Measurements from ENCODE around the gene CD2AP.
"Not testable (repeated sequence)": the region's sequence is repeated elsewhere in the genome, so short reads cannot be mapped to it uniquely, and the experiment has no call there.

Gene CD2AP

DNA sequence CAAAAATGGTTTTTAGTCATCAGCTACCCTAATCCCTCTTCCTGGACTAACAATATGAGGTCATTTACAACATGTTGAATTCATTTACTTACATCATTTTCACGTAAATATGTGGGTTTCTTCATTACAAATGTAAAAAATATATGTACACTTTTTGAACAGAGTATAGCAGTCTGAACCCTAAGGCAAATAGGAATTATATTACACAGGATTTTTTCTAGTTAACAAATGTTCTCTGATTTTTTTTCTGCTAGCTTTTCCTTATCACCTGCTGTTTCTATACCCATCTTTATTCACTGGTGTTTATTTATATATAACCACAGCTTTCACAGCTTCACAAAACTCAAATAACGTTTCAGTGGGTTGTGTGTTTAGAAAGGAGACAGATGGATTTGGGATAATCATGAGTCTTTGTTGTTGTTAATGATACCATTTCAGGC lies 21.0 kb upstream of the CD2AP start:
- DNase-seq, result no peak

DNA sequence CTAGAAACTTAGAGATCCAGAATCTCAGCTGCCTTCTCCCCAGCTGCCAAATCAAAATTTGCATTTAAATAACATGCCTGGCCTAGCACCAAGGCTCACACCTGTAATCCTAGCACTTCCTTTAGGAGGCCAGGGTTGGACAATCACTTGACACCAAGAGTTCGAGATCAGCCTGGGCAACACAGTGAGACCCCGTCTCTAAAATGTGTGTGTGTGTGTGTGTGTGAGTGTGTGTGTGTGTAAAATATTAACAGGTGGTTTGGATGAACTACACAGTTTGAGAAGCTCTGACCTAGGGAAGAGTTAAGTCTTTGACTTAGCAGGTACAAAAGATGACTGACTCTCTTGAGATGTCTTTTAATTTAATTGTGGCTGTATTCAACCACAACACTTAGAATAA lies 20.2 kb upstream of the CD2AP start:
- DNase-seq, result no peak

DNA sequence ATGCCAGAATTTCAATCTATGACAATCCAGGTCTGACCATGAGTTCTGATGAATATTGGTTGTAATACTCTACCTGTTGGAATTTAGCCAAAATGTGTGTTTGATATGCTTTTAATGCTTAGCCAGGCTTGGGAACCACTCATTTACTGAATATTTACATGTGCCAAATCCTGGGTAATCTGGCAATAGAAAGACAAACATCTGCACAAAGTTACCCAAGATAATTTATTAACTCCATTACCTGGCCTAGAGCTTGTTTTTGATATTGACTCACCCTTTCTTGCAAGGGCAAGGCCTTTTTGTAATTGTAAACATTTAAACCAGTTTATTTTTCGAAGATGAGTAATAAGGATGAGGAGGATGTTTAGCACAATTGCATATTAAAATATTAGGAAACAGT lies 13.5 kb upstream of the CD2AP start:
- no peak for DNase-seq

DNA sequence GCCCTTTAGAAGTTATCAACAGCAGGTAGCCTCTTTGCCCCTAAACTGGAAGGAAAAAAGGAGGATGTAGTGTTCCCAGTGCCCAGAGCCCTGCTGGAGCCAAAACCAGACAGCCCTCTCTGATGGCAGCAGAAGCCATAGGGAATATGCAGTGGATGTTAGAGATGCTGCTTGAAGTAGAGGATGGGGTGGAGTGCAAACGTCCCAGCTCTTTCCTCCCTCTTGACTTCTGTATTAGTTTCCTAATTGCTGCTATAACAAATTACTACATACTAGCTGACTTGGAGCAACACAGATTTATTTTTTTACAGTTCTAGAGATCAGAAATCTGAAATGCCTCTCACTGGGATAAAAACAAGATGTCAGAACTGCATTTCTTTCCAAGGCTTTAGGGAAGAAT lies 12.5 kb upstream of the CD2AP start:
- DNase-seq, result no peak

DNA sequence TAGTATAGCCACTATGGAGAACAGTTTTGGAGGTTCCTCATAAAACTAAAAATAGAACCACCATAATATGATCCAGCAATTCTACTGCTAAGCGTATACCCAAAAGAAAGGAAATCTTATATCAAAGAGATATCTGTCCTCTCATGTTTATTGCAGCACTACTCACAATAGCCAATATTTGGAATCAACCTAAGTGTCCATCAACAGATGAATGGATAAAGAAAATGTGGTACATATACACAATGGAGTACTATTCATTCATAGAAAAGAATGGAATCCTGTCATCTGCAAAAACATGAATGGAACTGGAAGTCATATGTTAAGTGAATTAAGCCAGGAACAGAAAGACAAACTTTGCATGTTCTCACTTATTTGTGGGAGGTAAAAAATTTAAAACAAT lies 5.7 kb upstream of the CD2AP start:
- no peak for DNase-seq

DNA sequence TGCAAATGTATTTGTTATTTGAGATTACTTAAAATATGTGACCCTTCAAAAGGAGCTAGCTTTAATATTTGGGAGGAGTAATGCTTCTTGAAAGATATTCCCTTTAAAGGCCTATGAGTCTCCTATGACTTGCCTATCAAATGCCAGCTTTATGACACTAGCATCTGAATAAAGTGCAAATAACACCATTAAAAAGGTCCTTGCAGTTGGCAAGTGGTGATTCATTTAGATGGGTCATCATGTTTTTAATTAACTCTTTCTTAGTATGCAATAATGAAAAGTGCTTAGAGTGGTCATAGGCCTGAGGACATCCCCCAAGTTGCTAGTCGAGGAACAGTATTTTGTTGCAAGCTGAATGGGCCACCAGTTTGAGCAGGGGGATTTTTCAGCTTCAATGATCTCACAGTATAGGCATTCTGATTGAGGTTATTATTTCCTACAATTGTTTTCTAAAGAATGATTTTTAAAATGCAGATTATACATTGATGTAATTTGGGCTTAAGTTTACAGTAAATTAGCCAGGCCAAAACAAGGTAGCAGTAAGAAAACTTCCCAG lies 3.7 kb upstream of the CD2AP start:
- DNase-seq, result no peak

DNA sequence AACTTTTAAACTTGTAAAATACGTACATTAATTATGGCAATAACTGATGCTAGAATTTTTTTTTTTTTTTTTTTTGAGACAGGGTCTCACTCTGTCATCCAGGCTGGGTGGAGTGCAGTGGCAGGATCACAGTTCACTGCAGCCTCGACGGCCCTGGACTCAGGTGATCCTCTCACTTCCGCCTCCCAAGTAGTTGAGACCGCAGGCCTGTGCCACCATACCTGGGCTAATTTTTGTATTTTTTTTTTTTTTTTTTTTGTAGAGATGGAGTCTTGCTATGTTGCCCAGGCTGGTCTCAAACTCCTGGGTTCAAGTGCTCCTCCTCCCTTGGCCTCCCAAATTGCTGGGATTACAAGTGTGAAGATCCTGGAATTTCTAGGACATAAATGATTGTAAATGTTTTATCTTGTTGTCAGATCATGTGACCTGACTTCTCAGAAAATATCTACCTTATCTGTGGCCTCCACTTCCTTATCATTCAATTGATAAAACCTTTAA lies 2.2 kb upstream of the CD2AP start:
- no peak for DNase-seq

DNA sequence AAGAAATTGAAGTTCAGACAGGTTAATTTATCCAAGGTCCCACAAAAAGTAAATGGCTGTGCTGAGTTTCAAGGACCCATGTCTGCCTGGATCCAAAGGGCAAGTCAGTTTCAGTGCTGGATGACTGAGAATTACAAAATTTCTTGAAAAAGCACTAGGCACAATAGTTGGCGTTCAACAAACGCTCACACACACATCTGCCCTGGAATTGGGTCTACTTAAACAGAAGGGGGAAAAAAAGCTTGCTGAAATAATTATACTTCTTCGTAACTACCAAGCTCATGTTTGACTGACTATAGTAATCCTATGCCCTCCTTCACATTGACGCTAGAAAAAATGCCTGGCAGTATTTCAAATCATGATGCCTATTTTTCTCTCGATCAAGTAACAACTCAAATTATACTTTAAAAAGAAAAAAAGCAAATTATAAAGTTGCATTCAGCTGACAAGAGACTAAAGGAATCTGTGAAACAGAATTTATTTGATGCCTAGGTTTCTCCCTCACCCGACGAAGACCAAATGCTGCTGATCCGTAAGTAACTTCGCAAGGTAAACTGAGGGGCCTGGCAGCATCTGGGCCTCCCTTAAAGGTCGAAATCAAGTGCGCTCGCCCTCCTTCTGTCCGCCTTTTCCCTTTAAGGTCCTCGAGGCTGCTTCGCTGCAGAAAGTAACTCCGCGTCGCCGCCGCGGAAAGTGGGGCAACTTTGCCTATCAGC lies 650 bp upstream of the CD2AP start:
- DNase-seq, result peak in 1 of 56 donors; percentile 53

DNA sequence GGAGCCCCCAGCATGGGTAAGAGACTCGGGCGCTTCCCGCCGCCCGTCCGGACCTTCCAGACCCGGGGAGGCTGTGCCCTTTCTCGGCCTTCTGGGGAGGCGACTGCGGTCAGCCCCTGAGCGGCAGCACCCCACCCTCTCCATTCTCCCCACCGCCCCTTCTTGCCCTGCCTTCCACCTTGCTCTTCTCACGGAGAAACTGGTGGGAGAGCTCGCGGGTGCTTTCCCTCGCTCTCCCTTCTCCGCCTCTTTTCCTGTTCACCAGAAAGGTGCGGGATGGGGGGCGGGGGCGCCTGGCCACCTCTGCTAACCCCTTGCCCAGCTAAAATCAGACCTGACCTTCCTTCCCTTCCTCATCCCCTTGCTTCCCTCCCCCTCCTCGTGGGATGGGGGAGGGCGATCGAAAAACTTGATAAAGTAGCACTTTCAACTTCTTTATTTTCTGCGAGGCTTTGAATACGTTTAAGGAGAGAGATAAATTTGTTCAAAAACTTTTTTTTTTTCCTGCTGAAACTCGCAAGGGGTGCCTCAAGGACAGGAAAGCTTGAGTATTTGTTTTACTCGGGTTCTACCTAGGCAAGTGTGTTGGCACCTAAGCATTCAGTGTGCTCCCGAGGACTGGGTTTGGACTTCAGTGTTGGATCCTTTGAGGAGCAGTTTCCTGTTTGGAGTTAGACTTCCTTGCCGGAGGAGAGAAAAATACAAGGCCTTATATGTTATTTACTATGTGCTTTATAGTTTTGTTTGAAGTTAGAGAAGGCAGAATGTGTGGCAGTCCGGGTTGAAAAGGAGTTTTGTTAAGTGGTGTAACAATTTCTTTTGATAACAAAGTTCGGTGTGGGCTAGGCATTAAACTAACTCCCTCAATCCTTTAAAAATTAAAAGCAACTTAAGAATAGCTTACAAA lies 897 bp downstream of the CD2AP start:
- DNase-seq, result peak in 8 of 56 donors; percentile 15 to 61 (median 36)

DNA sequence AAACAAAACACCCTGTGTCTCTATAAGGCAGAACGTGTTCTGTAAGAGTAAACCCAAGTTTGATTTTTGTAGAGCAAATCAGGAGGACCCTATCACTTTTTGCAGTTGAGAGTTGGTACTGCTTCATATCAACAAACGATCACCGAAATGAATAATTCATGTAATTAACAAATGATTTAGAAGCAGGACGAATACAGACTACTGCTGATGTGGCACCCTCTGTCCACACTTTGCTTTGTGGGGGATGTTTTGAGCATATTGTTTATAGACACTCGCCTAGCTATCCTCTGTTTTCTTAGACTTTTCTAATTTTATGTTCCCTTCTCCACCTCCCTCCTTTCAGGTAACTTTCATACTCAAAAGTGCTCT lies 1.5 kb downstream of the CD2AP start:
- no peak for DNase-seq

DNA sequence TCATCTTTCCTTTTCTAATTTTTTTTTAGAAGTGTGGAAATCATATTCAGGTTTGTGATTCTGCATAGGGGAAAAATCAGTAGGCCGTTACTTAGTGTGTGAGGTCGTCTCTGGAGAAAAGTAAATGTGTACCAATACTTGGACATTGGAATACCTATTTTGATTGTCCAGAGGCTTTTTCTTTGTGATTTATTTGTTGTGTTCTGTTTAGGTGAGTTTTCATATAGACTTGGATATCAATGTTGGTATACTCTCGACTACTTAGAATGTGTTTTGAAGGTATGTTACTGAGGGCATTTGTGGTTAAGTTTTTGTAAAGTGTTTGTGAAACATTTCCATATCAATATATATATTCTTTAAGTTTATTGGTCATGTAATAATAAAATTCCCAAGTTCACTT lies 2.3 kb downstream of the CD2AP start:
- DNase-seq, result no peak

DNA sequence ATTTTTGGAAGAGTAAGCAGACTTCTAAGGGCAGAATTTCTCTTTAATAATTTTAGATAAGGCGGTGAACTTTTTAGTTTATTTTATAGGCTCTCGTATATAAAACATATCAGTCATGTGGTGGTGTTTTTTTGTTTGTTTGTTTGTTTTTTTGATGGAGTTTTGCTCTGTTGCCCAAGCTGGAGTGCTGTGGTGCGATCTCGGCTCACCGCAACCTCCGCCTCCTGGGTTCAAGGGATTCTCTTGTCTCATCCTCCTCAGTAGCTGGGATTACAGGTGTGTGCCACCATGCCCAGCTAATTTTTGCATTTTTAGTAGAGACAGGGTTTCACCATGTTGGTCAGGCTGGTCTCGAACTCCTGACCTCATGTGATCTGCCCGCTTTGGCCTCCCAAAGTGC lies 3.6 kb downstream of the CD2AP start:
- DNase-seq, result not testable (repeated sequence)

DNA sequence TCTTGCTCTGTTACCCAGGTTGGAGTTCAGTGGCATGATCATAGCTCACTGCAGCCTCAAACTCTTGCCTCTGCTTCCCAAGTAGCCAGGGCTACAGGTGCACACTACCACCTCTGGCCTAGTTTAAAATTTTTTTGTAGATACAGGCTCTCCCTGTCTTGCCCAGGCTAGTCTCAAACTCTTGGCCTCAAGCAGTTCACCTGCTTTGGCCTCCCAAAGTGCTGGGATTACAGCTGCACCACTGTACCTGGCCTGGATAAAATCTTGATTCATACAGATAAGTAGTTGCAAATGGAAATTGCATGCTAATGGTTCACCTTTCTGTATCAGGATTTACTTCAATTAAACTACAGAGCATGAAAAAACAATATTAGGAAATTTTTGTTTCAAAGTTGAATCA lies 4.2 kb downstream of the CD2AP start:
- DNase-seq, result no peak

DNA sequence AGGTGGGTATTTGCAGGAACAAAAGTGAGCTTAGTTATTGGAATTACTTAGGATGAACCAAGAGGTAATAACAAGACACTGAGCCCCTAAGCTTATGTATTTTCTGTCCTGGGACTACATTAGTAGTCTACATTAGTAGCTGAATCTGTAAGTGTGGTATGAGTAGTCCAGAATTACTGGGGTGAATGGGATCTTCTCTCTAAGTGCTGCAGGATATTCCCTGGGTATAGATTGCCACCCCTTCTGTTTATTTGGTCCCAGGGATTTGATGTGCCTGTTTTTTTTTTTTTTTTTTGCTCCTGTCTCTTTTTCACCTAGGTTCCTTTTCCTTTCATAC lies 5.9 kb downstream of the CD2AP start:
- DNase-seq, result no peak

DNA sequence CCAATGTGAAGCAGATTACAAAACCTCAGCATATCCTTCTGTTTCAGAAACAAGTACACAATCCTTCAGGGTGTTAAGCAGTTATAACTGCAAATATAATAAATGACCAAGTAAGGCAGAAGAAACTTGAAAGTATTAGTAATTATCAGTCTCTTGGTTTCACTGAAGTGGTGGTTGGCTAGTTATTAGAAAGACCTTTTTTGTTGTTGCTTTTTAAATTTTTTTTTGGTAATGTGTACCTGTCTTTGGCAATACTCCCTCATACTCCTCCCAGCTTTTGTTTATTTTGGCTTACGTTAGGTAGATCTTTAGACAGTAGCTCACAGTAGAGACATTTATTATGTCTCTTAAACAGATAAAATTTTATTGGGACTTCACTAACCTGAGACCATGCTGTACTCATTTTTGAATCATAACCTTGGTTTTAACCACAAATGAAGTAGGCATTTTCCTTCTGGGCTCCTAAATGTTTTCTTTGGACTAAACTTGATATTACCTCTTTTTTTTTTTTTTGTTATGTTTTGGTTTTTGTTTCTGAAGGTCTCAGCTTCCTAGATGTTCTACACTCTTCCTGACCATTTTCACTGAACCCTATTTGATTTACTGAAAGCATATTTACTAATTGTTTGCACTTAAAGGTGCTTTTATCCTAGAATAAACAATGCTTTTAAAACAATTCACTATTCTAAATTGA lies 6.4 kb downstream of the CD2AP start:
- no peak for DNase-seq

DNA sequence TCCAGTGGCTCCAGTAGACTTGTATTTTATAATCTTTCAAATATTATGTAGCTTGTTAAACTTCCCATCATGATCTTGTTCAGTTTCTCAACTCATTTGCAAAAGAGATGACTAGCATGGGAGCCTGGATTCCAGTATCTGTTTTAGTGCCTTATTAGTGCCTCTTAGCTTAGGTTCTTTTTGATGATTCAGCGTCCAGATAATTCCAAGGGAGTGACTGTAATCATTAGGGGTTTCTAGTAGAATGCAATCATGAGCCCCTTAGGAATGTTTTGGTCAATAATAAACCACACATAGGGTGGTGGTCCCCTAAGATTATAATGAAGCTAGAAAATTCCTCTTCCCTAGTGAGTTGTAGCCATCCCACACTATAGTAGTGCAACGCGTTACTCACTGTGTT lies 7.0 kb downstream of the CD2AP start:
- no peak for DNase-seq

DNA sequence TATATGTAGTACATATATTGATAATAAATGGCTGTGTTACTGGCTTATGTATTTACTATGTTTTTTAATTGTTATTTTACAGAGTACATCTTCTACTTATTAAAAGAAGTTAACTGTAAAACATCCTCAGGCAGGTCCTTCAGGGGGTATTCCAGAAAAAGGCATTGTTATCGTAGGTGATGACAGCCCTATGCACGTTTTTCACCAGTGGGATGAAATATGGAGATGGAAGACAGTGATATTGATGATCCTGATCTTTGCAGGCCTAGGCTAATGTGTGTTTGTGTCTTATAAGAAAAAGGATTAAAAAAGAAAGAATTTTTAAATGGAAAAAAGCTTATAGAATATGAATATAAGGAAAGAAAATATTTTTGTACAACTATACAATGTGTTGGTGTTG lies 7.5 kb downstream of the CD2AP start:
- no peak for DNase-seq

DNA sequence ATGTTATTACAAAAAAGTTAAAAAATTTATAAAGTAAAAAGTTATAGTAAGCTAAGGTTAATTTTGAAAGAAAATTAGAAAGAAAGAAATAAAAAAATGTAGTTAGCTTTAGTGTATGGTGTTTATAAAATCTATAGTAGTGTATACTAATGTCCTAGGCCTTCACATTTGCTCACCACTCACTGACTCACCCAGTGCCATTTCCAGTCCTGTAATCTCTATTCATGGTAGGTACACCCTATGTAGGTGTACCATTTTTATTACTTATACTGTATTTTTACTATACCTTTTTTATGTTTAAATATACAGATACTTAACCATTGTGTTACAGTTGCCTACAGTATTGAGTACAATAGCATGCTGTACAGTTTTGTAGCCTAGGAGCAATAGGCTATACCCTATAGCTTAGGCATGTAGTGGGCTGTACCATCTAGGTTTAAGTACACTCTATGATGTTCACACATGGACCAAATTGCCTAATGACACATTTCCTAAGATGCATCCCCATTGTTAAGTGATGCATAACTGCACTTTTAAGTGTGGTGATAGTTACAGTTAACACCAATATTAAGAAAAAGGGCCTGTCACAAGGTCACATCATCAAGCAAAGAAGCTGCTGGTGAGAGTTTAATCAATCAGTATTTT lies 8.0 kb downstream of the CD2AP start:
- DNase-seq, result no peak

DNA sequence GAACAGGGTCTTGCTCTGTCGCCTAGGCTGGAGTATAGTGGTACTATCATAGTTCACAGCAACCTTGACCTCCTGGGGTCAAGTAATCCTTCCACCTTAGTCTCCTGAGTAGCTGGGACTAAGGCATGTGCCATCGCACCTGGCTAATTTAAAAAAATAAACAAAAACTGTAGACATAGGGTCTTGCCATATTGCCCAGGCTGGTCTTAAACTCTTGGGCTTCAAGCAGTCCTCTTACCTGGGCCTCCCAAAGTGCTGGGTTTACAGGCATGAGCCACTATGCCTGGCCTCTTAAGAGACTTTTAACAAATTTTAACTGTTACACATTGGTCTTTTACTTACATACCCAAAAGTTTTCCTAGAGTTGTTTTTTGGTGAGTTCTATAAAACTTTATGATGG lies 12.4 kb downstream of the CD2AP start:
- DNase-seq, result no peak

DNA sequence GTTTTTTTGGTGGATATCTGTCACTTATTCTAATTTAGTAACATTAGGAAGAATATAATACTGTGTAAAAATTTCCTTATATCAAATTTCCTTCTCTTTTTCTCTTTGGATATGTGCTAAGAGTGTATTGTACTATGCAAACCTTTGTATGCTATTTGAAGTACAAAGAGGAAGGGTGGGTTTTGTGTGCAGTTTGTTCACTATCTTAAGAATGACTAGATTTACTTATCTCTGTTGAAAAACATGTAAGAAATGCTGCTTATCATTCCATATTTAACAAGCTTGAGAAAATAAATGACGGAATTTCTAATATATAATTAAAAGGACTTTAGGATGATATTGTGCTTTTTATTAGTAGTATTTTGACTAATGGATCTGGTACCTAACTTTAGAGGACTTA lies 13.1 kb downstream of the CD2AP start:
- DNase-seq, result no peak

DNA sequence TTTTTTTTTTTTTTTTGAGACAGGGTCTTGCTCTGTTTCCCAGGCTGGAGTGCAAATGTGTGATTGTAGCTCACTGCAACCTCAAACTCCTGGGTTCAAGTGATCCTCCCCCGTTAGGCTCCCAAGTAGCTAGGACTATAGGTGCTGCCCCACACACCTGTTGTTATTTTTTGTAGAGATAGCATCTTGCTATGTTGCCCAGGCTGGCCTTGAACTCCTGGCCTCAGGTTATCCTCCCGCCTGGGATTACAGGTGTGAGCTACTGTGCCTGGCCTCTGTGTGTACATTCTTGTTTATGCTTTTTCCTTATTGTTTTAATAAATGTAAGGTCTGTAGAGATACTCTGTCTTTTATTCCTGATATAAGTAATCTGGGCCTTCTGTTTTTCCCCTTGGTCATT lies 14.8 kb downstream of the CD2AP start:
- no peak for DNase-seq

Data from amygdala (tissue), 56 donors.